ENCODE measurements around the gene DNAJB13. TPM values are rescaled to one million over a fixed set of nuclear protein-coding genes. Genes with fewer than 3 reads are reported as not detected.

Gene DNAJB13
- total RNA-seq, 1 donor from 2014 or later = 1.2 TPM

DNA sequence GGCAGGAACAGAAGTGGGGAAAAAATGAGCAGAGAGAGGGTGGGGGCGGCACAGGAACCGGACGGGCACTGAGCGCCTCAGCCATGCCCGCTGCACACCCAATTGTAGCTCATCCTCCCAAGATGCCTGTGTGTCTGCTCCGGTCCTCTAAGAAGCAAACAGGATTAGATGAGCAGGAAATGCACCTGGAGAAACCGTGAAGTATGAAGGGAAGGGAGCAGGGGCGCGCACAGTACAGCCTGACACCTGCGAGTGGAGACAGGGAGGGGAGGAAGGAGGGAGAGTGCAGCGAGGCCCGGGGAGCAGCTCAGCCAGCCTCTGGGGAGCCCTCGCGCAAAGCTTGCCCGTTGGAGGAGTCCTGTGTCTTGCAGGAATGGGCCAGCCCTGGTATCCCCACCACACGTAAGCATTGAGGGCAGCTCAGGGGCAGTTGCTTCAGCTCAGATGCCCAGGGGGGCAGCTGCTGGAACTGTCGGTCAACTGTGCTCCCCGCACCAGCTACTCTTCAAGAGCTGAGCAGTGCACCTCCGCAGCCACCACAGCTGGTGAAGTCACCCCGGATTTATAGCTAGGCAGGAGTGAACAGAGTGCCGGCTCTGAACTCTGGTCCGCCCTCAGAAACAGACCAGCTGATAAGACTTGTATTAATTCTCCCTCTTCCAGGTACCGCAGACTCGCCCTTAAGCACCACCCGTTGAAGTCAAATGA lies 7.0 kb downstream of the DNAJB13 start:
- no peak overlapping the region for H3K4me3 ChIP-seq (ENCODE audit: insufficient read depth, low read depth, low read length)
- H3K4me3 Mint-ChIP-seq (ENCODE audit: unreplicated experiment) = no peak overlapping the region
- no peaks in the 10 kb centered on the region for H3K36me3 Mint-ChIP-seq (ENCODE audit: low read depth, unreplicated experiment)
- peaks cover 14% of the 10 kb centered on the region for H3K4me1 Mint-ChIP-seq (ENCODE audit: low read depth, unreplicated experiment)
- H3K9ac ChIP-seq (ENCODE audit: low read length) = no peak overlapping the region
- DNase-seq (ENCODE audit: low read depth) (no peak), FAIRE-seq (no peak)
- H3K4me2 ChIP-seq (ENCODE audit: low read length) = no peak overlapping the region
- no peaks in the 10 kb centered on the region for H3K36me3 ChIP-seq (ENCODE audit: insufficient read depth, low read length)
- no peaks in the 10 kb centered on the region for H3K9me3 Mint-ChIP-seq (ENCODE audit: unreplicated experiment)
- no peak overlapping the region for H2AFZ ChIP-seq (ENCODE audit: low read depth, low read length)
- no peaks in the 10 kb centered on the region for H3K9me3 ChIP-seq (ENCODE audit: insufficient read depth, low read depth, low read length)
- peaks cover 8% of the 10 kb centered on the region for H3K4me1 ChIP-seq (ENCODE audit: insufficient read depth, low read length)
- TF ChIP-seq EZH2 (IDR thresholded peaks at IDR 0.05; ENCODE audit: insufficient read depth, low read length) = no peak
- TF ChIP-seq, protein P1, sequence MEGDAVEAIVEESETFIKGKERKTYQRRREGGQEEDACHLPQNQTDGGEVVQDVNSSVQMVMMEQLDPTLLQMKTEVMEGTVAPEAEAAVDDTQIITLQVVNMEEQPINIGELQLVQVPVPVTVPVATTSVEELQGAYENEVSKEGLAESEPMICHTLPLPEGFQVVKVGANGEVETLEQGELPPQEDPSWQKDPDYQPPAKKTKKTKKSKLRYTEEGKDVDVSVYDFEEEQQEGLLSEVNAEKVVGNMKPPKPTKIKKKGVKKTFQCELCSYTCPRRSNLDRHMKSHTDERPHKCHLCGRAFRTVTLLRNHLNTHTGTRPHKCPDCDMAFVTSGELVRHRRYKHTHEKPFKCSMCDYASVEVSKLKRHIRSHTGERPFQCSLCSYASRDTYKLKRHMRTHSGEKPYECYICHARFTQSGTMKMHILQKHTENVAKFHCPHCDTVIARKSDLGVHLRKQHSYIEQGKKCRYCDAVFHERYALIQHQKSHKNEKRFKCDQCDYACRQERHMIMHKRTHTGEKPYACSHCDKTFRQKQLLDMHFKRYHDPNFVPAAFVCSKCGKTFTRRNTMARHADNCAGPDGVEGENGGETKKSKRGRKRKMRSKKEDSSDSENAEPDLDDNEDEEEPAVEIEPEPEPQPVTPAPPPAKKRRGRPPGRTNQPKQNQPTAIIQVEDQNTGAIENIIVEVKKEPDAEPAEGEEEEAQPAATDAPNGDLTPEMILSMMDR (IDR thresholded peaks at IDR 0.05; ENCODE audit: insufficient read depth, low read depth, low read length) = no peak
- H4K20me1 ChIP-seq (ENCODE audit: insufficient read depth, low read length) = no peaks in the 10 kb centered on the region
- no peaks in the 10 kb centered on the region for H3K27me3 ChIP-seq (ENCODE audit: insufficient read depth, low read length)
- no peak overlapping the region for H3K27ac Mint-ChIP-seq (ENCODE audit: unreplicated experiment)
- H3K27me3 Mint-ChIP-seq (ENCODE audit: low read depth, unreplicated experiment) = peaks cover 10% of the 10 kb centered on the region
- no peak overlapping the region for H3K27ac ChIP-seq (ENCODE audit: low read depth, low read length)
- H3K79me2 ChIP-seq (ENCODE audit: insufficient read depth, low read length) = no peaks in the 10 kb centered on the region

DNA sequence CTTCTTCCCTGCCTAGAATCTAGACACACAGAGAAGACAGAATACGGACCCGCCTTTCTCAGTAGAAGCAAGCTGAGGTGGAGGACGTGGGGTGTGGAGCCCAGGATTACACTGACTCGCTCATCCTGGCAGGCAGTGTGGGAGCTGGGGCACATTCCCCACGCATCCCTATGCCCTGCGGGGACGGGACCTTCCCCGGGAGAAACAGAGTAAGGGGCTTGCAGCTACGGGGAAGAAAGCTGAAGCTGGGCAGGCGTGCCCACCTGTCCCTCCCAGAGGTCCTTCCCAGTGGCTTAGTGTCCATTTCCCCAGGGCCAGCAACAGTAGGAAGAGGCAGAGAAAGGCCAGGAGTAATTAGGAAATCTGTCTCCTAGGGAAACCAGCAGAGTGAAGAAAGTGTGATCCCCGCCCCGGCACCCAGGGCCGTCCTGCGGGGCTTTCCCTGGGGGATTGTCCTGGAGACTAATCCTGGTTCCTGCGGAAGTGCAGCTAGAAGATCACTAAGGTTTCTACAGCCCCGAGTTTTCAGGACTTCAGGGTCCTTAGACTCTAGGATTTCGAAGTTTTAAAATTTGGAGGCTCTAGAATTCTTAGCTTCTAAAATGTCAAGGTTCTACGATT lies 7.8 kb downstream of the DNAJB13 start:
- Mint-ChIP-seq H3K9me3 (ENCODE audit: unreplicated experiment) (no peaks in the 10 kb centered on the region), H3K27ac (ENCODE audit: unreplicated experiment) (no peak overlapping the region), H3K27me3 (ENCODE audit: low read depth, unreplicated experiment) (peaks cover 10% of the 10 kb centered on the region), H3K4me1 (ENCODE audit: low read depth, unreplicated experiment) (peaks cover 14% of the 10 kb centered on the region), H3K36me3 (ENCODE audit: low read depth, unreplicated experiment) (no peaks in the 10 kb centered on the region), H3K4me3 (ENCODE audit: unreplicated experiment) (no peak overlapping the region)
- H3K27ac ChIP-seq (ENCODE audit: low read depth, low read length) = no peak overlapping the region
- H3K4me1 ChIP-seq (ENCODE audit: insufficient read depth, low read length) = peaks cover 8% of the 10 kb centered on the region
- DNase-seq (ENCODE audit: low read depth) (no peak), FAIRE-seq (no peak)
- no peaks in the 10 kb centered on the region for H3K9me3 ChIP-seq (ENCODE audit: insufficient read depth, low read depth, low read length)
- H4K20me1 ChIP-seq (ENCODE audit: insufficient read depth, low read length) = no peaks in the 10 kb centered on the region
- H3K9ac ChIP-seq (ENCODE audit: low read length) = no peak overlapping the region
- H2AFZ ChIP-seq (ENCODE audit: low read depth, low read length) = no peak overlapping the region
- no peaks in the 10 kb centered on the region for H3K79me2 ChIP-seq (ENCODE audit: insufficient read depth, low read length)
- no peaks in the 10 kb centered on the region for H3K36me3 ChIP-seq (ENCODE audit: insufficient read depth, low read length)
- TF ChIP-seq, protein P1 (IDR thresholded peaks at IDR 0.05; ENCODE audit: insufficient read depth, low read depth, low read length) = no peak
- no peak for TF ChIP-seq EZH2 (IDR thresholded peaks at IDR 0.05; ENCODE audit: insufficient read depth, low read length)
- H3K4me3 ChIP-seq (ENCODE audit: insufficient read depth, low read depth, low read length) = no peak overlapping the region
- H3K4me2 ChIP-seq (ENCODE audit: low read length) = no peak overlapping the region
- no peaks in the 10 kb centered on the region for H3K27me3 ChIP-seq (ENCODE audit: insufficient read depth, low read length)

GRCh38 chr11:73961321-73961720 lies 10.5 kb downstream of the DNAJB13 start:
- H3K4me2 ChIP-seq (ENCODE audit: low read length) = peak overlapping the region; percentile 29

More at GRCh38 chr11:73961321-73961720, 10.5 kb downstream of the DNAJB13 start:
- no peaks in the 10 kb centered on the region for H4K20me1 ChIP-seq (ENCODE audit: insufficient read depth, low read length)
- H3K4me3 ChIP-seq (ENCODE audit: insufficient read depth, low read depth, low read length) = no peak overlapping the region
- DNase-seq (ENCODE audit: low read depth) (peak; percentile 38), FAIRE-seq (no peak)
- no peaks in the 10 kb centered on the region for H3K36me3 ChIP-seq (ENCODE audit: insufficient read depth, low read length)
- no peaks in the 10 kb centered on the region for H3K27me3 ChIP-seq (ENCODE audit: insufficient read depth, low read length)
- Mint-ChIP-seq H3K27ac (ENCODE audit: unreplicated experiment) (no peak overlapping the region), H3K4me1 (ENCODE audit: low read depth, unreplicated experiment) (peaks cover 13% of the 10 kb centered on the region), H3K9me3 (ENCODE audit: unreplicated experiment) (no peaks in the 10 kb centered on the region), H3K4me3 (ENCODE audit: unreplicated experiment) (no peak overlapping the region), H3K27me3 (ENCODE audit: low read depth, unreplicated experiment) (peaks cover 10% of the 10 kb centered on the region), H3K36me3 (ENCODE audit: low read depth, unreplicated experiment) (no peaks in the 10 kb centered on the region)
- no peak overlapping the region for H2AFZ ChIP-seq (ENCODE audit: low read depth, low read length)
- H3K4me1 ChIP-seq (ENCODE audit: insufficient read depth, low read length) = peaks cover 2% of the 10 kb centered on the region
- H3K79me2 ChIP-seq (ENCODE audit: insufficient read depth, low read length) = no peaks in the 10 kb centered on the region
- TF ChIP-seq, protein P1 (IDR thresholded peaks at IDR 0.05; ENCODE audit: insufficient read depth, low read depth, low read length) = no peak
- TF ChIP-seq EZH2 (IDR thresholded peaks at IDR 0.05; ENCODE audit: insufficient read depth, low read length) = no peak
- no peaks in the 10 kb centered on the region for H3K9me3 ChIP-seq (ENCODE audit: insufficient read depth, low read depth, low read length)
- H3K27ac ChIP-seq (ENCODE audit: low read depth, low read length) = no peak overlapping the region
- H3K9ac ChIP-seq (ENCODE audit: low read length) = no peak overlapping the region
